Immature natural killer cell (primary cell): Measurements from ENCODE around the gene EGFL8. TPM values are rescaled to one million over a fixed set of nuclear protein-coding genes. Genes with fewer than 3 reads are reported as not detected.
"Not testable (repeated sequence)": the region's sequence is repeated elsewhere in the genome, so short reads cannot be mapped to it uniquely, and the experiment has no call there.

ENCODE experiments used
- DNase-seq, 3 donors: peaks; one replicate each; pipeline ENCODE4 v3.0.0; 2022; ENCODE audit warnings: mixed read lengths in 1 of 3
- H3K27ac Mint-ChIP-seq, 6 donors: one replicate each; pipeline ENCODE4 v1.8.0; 2020; ENCODE audit warnings: mixed read lengths in 6 of 6, mild to moderate bottlenecking in 5 of 6, inconsistent platforms in 4 of 6, moderate library complexity in 3 of 6
- H3K27me3 Mint-ChIP-seq, 3 donors: one replicate each; pipeline ENCODE4 v1.8.0; 2020 to 2021; ENCODE audit warnings: low read depth in 3 of 3, mild to moderate bottlenecking in 3 of 3, mixed read lengths in 3 of 3, moderate library complexity in 3 of 3, inconsistent platforms in 1 of 3
- H3K36me3 Mint-ChIP-seq, 3 donors: one replicate each; pipeline ENCODE4 v1.8.0; 2020; ENCODE audit warnings: mixed read lengths in 3 of 3, inconsistent platforms in 2 of 3, mild to moderate bottlenecking in 2 of 3
- H3K4me1 Mint-ChIP-seq, 2 donors: one replicate each; pipeline ENCODE4 v1.8.0; 2020; ENCODE audit warnings: inconsistent platforms in 2 of 2, mild to moderate bottlenecking in 2 of 2, mixed read lengths in 2 of 2, moderate library complexity in 1 of 2
- H3K4me3 Mint-ChIP-seq, 5 donors: one replicate each; pipeline ENCODE4 v1.8.0; 2020; ENCODE audit warnings: mild to moderate bottlenecking in 5 of 5, mixed read lengths in 5 of 5, inconsistent platforms in 3 of 5, moderate library complexity in 3 of 5
- H3K9me3 Mint-ChIP-seq, 6 donors: one replicate each; pipeline ENCODE4 v1.8.0; 2020; ENCODE audit warnings: mild to moderate bottlenecking in 6 of 6, mixed read lengths in 6 of 6, inconsistent platforms in 4 of 6, moderate library complexity in 3 of 6
- polyA plus RNA-seq, 3 donors: library from polyadenylated mRNA; unstranded; fragments of 300-500 nt; fragmentation: Illumina TruSeq; gene quantifications; one replicate each; pipeline ENCODE4 v1.2.3, GENCODE V29; 2021

Gene EGFL8
- polyA plus RNA-seq, 3 donors from 2014 or later: not detected

GRCh38 chr6:32186151-32186840 is 21.9 kb downstream of the EGFL8 start:
- H3K9me3 Mint-ChIP-seq, DNase-seq: not testable (repeated sequence)
- peak overlapping the region; percentile 64 to 85 (median 82) for H3K27ac Mint-ChIP-seq
- peak overlapping the region in 4 of 5 donors; percentile 19 to 55 (median 38) for H3K4me3 Mint-ChIP-seq
- peaks cover 6 to 14% (median 12%) of the 10 kb centered on the region in 3 donors for H3K27me3 Mint-ChIP-seq
- H3K4me1 Mint-ChIP-seq: peaks cover 43 to 45% of the 10 kb centered on the region in 2 donors
- peaks cover 5 to 24% (median 11%) of the 10 kb centered on the region in 3 donors for H3K36me3 Mint-ChIP-seq

DNA sequence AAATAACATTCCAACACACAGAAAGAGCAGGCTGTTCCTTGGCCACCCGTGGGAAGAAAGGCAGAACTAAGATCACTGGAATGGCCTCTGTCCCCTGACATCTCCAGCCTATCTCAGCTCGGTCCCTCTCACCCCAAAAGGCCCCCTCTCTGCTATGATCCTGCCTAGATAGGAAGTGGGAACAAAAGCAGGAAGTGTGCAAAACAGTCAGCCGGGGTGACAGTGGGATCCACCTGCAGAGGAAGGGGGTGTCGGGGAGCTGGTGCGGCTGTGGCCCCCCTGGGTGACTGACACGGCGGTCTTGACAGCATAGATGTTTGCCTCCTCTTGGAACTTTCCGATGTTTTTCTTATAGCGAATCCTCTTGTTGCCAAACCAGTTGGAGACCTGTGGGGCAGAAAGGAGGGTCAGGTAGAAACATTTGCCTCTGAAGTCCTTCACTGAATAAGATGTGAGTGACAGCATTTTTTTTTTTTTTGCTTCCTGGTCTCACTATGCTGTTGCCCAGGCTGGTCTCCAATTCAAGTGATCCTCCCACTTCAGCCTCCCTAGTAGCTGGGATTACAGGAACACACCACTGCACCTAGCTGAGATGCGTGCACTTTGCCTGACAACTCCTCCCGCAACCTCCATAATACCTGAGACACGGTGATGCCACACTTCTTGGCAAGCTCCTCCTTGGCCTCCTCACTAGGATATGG is 22.8 kb downstream of the EGFL8 start:
- no peak for DNase-seq
- Mint-ChIP-seq H3K9me3 (no peaks in the 10 kb centered on the region), H3K36me3 (peaks cover 5 to 24% (median 11%) of the 10 kb centered on the region in 3 donors), H3K27ac (peak overlapping the region; percentile 64 to 85 (median 80)), H3K4me1 (peaks cover 48 to 52% of the 10 kb centered on the region in 2 donors), H3K4me3 (peak overlapping the region; percentile 38 to 58 (median 49)), H3K27me3 (peaks cover 6 to 17% (median 16%) of the 10 kb centered on the region in 3 donors)

- peaks cover 6 to 21% (median 20%) of the 10 kb centered on the region in 3 donors for H3K27me3 Mint-ChIP-seq
- peak overlapping the region; percentile 77 to 100 (median 88) for H3K27ac Mint-ChIP-seq
- peaks cover 5 to 24% (median 11%) of the 10 kb centered on the region in 3 donors for H3K36me3 Mint-ChIP-seq
- peaks cover 53 to 57% of the 10 kb centered on the region in 2 donors for H3K4me1 Mint-ChIP-seq
- H3K9me3 Mint-ChIP-seq, DNase-seq: not testable (repeated sequence)
- H3K4me3 Mint-ChIP-seq: peak overlapping the region; percentile 38 to 93 (median 48)
Observed at GRCh38 chr6:32187725-32188380, 23.5 kb downstream of the EGFL8 start.

GRCh38 chr6:32188381-32189068 is 24.1 kb downstream of the EGFL8 start:
- Mint-ChIP-seq H3K36me3 (peaks cover 5 to 24% (median 11%) of the 10 kb centered on the region in 3 donors), H3K9me3 (no peaks in the 10 kb centered on the region), H3K4me3 (peak overlapping the region; percentile 85 to 94 (median 90)), H3K27me3 (peaks cover 6 to 22% (median 20%) of the 10 kb centered on the region in 3 donors), H3K27ac (peak overlapping the region; percentile 90 to 100 (median 98)), H3K4me1 (peaks cover 60 to 63% of the 10 kb centered on the region in 2 donors)
- no peak for DNase-seq

- H3K9me3 Mint-ChIP-seq: no peaks in the 10 kb centered on the region
- no peak for DNase-seq
- peak overlapping the region; percentile 90 to 100 (median 98) for H3K27ac Mint-ChIP-seq
- peak overlapping the region; percentile 85 to 94 (median 90) for H3K4me3 Mint-ChIP-seq
- peaks cover 5 to 24% (median 11%) of the 10 kb centered on the region in 3 donors for H3K36me3 Mint-ChIP-seq
- peaks cover 66 to 70% of the 10 kb centered on the region in 2 donors for H3K4me1 Mint-ChIP-seq
- peaks cover 6 to 22% (median 20%) of the 10 kb centered on the region in 3 donors for H3K27me3 Mint-ChIP-seq
Observed at GRCh38 chr6:32189069-32189741, 24.8 kb downstream of the EGFL8 start.

- no peak for DNase-seq
- H3K4me1 Mint-ChIP-seq: peaks cover 71 to 74% of the 10 kb centered on the region in 2 donors
- peak overlapping the region; percentile 90 to 100 (median 98) for H3K27ac Mint-ChIP-seq
- H3K36me3 Mint-ChIP-seq: peaks cover 5 to 24% (median 11%) of the 10 kb centered on the region in 3 donors
- no peaks in the 10 kb centered on the region for H3K9me3 Mint-ChIP-seq
- H3K27me3 Mint-ChIP-seq: peaks cover 6 to 22% (median 20%) of the 10 kb centered on the region in 3 donors
- H3K4me3 Mint-ChIP-seq: peak overlapping the region; percentile 85 to 94 (median 90)
Observed at GRCh38 chr6:32189742-32190053, 25.3 kb downstream of the EGFL8 start.

DNA sequence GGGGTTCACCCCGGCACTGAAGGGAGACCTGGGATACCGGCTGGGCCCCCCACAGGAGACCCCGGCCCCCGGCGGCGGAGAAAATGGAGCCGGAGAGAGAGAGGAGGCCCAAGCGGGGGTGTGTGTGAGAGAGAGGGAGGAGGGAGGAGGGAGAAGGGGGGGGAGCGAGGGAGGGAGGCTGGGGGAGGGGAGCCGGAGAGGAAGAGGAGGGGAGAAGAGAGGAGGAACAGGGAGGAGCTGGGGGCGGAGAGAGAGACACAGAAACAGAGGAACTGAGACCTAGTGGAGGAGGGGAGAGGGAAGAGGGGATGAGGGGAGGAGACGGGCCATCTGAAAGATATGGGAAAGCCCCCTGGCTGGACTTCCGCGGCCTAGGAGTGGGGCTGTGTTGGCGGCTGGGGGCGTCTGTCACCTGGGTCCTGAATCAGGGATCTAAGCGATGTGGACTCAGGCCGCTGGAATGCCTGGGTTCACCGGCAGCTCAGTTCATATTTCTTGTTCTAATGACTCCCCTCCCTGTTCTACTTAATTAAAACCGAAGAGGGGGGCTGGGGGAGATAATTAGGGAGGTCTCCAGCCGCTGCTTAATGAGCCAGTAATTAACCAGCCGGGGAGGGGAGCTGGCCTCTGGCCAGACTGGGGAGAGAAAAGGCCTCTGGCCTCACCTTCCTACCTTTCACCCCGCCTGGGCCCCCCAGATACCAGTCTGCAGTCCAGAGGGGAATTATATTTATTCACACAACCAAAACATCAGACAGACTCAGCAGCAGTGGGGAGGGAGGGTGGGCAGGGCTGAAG is 25.9 kb downstream of the EGFL8 start, which contains the start of gene PBX2:
TSS of gene PBX2 (minus strand) at position 149 of the 798 bp plus-strand sequence. CDS start 287 bp downstream, outside the sequence.
- peak; percentile 75 to 76 (median 75) for DNase-seq
- peak within 1 kb of the TSS; percentile 99 to 100 (median 99) for H3K27ac Mint-ChIP-seq
- H3K9me3 Mint-ChIP-seq: no peaks in the 10 kb centered on the region
- H3K4me1 Mint-ChIP-seq: peaks cover 77 to 80% of the 10 kb centered on the region in 2 donors
- H3K36me3 Mint-ChIP-seq: peaks cover 5 to 24% (median 11%) of the 10 kb centered on the region in 3 donors
- H3K27me3 Mint-ChIP-seq: peaks cover 6 to 22% (median 20%) of the 10 kb centered on the region in 3 donors
- peak within 1 kb of the TSS; percentile 95 to 96 (median 96) for H3K4me3 Mint-ChIP-seq

DNA sequence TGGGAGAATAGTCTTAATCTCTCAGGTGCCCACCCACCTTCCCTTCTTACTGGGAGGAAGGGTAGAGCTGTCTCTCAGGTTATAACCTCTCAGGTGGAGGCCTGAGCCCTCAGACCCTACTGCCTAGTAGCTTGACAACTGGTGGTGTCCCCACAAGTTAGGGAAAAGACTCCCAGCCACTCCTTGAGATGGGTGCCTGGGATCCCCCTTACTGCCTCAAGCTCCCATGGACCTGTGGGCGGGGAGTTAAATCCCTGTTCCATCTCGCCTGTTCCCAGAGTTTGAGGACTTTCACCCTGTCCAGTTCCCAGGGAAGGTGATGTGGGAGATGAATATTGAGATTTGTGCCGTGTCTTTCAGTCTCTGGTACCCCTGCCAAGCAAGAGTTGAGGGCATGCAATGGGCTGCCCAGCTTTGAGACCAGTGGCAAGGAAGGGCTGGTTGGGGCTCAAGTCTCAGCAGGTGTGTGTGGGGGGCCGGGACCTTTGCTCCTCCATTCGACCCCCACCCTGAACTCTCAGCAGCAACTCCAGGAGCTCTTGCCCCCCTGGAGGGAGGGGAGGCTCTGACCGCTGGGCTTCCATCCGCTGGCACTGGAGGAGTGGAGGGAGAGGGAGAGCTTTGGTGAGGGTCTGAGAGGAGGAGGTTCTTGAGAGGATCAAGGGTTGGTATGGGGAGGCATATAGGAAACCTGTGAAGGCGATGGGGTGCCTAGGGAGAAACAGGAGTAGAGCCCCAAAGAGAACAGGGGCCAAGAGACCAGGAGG is 26.7 kb downstream of the EGFL8 start:
- Mint-ChIP-seq H3K36me3 (peaks cover 5 to 21% (median 8%) of the 10 kb centered on the region in 3 donors), H3K9me3 (no peaks in the 10 kb centered on the region), H3K27ac (peak overlapping the region; percentile 99 to 100 (median 99)), H3K27me3 (peaks cover 12 to 27% (median 23%) of the 10 kb centered on the region in 3 donors), H3K4me3 (peak overlapping the region; percentile 95 to 96 (median 96)), H3K4me1 (peaks cover 78 to 82% of the 10 kb centered on the region in 2 donors)
- no peak for DNase-seq

DNA sequence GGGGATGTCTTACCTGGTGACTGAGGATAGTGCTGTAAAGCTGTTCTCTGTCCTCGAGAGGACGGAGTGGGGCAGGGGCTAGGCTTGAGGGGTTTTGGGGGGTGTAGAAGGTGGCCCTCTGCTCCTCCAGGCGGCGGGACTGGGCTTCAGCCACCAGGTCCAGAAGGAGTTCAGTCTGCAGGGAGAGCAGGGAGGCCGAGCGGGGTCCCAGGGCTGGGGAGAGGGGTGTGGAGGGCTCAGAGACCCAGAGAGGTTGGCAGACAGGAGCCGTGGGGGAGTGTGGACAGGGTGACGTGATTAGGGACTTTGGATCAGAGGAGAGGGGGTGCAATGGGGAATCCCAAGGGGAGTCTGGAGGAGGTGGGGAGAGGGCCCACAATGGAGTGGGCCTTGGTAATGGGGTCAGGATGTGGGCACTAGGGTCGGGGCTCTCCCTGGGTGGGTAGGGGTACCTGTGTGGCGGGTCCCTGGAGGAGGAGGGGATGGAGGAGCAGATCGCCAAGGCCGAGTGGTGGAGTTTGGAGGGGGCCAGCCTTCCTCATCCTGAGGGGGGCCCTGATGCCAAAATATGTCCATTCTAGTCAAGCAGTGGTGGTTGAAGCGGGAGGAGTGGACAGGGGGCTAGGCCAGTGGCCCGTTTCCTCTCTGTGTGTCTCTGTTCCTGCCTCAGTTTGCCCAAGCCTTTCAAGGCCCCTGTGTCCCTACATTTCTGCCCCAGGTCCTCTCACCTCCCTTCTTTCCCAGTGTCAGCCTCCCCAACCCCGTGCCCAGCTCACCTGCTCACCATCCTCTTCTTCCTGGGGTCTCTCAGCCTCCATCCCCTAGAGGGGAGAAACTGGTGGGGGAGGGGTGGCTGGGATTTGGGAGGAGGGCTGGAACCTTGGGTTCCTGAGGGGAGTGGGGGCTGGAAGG is 27.6 kb downstream of the EGFL8 start:
- H3K27ac Mint-ChIP-seq: peak overlapping the region; percentile 99 to 100 (median 99)
- no peaks in the 10 kb centered on the region for H3K9me3 Mint-ChIP-seq
- peaks cover 76 to 83% of the 10 kb centered on the region in 2 donors for H3K4me1 Mint-ChIP-seq
- H3K4me3 Mint-ChIP-seq: peak overlapping the region; percentile 95 to 96 (median 96)
- peak in 2 of 3 donors; percentile 7 to 32 for DNase-seq
- H3K27me3 Mint-ChIP-seq: peaks cover 16 to 31% (median 27%) of the 10 kb centered on the region in 3 donors
- peaks cover 0 to 13% (median under 1%) of the 10 kb centered on the region in 3 donors for H3K36me3 Mint-ChIP-seq

DNA sequence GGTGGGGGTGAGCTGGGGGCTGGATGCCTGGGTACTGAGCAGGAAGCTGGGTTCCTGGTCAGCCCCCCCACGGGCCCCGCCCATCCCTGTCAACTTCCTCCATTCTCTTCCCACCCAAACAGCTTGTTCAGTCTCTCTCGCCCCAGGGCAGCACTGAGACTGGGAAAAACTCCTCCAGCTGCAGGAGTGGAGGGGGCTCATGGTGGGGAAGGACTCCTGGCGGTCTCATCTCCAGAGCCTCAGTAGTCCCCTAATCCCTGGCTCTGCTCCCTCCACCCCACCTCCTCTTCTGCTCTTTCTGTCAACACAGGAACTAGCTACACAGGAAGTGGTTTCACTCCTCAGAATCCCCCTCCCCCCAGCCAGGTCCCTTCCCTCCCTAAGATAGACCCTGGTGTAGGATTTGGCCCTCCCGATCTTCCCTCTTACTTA is 28.2 kb downstream of the EGFL8 start, which contains the start of gene GPSM3:
TSS of gene GPSM3 (minus strand) at position 36 of the 432 bp plus-strand sequence. CDS start 130 bp downstream, outside the sequence.
- Mint-ChIP-seq H3K4me3 (peak within 1 kb of the TSS; percentile 95 to 96 (median 96)), H3K9me3 (no peaks in the 10 kb centered on the region), H3K27ac (peak within 1 kb of the TSS; percentile 99 to 100 (median 100)), H3K27me3 (peaks cover 16 to 31% (median 27%) of the 10 kb centered on the region in 3 donors), H3K36me3 (peaks cover 0 to 6% (median 0%) of the 10 kb centered on the region in 3 donors), H3K4me1 (peaks cover 73 to 78% of the 10 kb centered on the region in 2 donors)
- DNase-seq: peak; percentile 55 to 68 (median 65)
